Measurements from ENCODE around the gene RCN1.
A peak's percentile ranks its signal among the peaks of the same experiment; 100 is the strongest.
"Not testable (repeated sequence)": the region's sequence is repeated elsewhere in the genome, so short reads cannot be mapped to it uniquely, and the experiment has no call there.

RCN1 gene

DNA sequence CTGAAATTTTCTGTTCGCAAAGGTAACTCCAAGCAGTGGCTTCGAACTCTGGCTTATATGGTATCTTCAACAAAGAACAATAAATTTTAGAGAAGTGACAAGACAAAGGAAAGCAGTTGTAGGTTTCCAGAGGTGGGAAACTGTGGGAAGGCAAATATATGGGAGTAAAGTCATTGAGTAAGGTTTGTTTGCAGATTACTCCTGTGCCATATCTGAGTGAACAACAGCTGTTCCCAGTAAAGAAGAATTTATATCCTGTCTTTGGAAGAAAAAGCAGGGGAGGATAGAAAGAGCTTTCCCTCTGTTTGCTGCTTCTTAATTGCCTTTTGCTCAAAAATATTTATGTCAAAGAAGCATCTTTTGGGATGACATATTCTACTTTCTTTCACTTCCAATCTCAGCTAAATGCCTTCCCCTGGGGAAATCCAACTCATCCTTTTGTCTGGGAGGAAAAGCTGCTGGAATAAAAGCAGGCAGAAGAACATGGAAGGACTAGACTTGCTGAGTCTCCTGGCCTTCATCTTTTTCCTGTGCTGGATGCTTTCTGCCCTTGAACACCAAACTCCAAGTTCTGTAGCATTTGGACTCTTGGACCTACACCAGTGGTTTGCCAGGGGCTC is 10.4 kb upstream of the RCN1 start:
- no peak for DNase-seq

DNA sequence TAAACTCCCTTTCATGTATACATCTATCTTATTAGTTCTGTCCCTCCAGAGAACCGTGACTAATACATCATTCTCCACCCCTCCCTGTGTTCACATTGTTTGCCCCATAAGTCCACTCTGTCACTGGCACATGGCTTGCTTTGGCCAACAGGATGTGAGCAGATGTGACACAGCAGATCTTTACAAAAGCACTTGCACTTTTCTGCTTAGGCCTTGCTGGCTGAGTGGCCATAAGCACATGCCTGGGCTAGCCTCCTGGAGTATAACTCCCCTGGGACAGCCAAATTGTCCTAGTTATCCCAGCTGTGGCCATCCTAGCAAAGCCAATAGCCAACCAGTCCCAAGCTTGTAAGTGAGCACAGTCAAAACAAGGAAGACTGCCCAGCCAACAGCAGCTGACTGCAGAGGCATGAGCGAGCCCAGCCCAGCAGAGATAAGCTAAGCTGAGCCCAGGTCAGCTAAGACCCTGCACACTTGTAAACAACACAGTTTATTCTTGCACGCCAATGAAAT is 9.7 kb upstream of the RCN1 start:
- peak; percentile 52 for DNase-seq

DNA sequence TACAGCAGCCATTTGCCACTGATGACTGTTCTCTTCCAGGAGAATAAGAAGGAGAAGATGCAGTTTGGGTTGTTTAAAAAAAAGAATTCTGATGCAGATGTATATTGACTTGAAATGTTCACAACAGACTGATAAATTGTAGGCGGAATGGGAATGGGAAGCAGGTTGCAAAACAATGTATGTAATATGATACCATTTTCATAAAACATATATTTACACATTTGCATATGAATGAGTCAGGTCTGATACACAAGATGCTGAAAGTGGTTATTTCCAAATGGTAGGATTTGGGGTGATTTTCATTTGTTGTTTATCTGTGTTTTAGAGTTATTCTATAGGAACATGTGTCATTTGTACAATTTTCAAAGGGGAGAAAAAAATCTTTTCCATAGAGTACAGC is 9.0 kb upstream of the RCN1 start:
- DNase-seq, result no peak

DNA sequence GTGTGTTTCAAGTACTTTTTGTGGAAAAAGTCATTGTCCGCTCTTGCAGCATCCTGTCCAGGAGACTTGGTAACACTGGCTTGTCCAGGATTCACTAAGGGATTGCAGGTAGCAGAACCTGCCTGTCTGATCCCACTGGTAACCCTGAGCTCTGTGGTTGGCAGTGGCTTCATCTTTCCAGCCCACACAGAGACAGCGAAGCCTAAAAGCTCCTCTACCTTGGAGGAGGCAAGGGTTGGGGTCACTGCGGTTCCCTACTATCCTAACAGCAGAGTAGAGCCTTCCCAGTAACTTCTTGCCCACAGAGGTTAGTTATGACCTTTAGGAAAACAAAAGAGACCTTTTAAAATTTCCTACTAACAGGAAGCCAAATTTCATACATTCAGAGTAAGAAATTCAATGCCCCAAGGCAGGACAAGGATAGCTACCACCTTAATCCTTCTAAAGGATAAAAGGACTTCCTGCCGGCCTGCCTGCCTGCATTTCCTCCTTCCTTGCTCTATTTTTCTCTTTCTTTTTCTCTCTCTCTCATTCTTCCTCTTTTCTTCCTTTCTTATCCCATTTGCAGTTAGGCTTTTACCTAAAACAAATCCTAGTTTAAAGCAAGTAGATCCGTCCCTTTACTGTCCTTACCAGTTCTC is 8.4 kb upstream of the RCN1 start:
- no peak for DNase-seq

DNA sequence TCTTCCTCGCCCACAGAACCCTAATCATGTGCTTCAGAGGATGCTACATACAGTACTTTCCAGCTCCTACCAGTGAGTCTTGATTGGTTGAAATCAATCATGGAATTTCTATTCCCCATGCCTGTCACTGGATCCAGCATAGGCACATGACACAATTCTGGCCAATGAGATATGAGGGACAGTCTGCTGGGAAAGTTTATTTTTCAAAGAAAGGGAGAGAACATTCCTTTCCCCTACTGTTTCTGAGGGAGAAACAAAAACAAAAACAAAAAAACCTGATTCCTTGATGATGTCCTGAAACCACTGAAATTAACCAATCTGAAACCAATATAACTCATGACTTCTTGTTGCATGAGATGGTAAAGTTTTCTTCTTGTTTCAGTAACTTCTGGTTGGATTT is 3.3 kb upstream of the RCN1 start:
- no peak for DNase-seq

DNA sequence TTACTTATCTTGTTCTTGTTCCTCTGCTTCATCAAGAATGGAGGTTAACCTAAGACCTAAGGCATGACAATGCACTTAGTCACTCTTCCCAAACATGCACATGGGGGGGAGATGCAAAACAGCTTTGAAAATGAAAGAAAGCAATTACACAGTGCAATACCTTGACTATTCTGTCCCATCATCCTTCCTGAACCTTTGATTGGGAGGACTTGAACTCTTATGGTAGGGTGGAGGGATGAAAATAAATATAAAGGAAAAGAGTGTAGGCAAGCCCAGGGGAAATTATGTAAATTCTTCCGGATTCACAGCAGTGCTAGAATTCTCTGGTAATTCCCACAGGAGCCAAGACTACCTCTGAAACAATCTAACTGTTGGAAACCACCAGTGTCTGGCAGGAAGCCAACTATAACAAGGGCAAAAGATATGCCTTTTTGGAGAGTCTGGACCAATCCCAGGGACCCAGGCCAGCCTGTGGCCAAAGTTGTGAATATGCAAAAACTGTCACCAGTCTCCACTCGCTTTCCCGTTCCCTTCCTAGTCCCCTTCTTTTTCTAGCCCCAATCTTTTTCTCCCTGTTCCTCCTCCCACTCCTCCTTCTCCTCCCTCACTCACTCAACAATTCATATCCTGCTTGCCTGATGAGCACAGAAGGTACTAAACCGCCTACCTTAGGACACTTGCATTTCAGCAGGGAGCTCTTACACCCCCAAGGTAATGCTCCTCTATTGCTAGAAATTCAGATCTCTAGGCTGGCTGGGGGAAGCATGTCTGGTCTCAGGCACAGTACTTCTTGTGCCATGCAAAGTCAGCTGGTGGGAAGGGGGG is 2.5 kb upstream of the RCN1 start:
- peak; percentile 74 for DNase-seq

DNA sequence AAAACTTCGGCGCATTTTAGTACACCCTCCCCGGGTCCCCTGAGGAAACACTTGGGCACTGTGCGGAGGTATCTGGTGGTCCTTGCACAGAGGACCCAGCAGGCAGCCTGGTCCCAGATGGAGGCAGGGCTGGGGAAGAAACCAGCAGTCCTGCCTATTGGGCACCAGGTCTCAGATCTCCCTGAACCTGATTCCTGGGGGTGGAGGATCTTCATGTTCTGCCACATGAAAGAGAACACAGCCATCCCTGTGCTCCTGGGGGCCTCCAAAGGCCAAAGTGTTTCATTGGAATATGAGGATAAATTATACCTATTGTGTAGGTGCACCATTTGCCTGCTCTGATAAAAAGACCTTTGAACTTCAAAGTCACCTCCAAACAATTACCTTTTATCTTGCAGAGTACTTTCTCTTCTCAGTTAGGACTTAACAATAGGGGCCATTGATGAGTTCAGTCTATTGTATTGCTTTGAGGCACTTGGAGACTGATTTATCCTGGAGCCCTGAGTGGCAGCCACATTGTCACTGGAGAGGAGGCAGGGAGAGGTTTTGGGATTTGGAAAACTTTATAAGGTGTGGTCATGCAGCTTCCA is 1.8 kb downstream of the RCN1 start:
- DNase-seq, result no peak

DNA sequence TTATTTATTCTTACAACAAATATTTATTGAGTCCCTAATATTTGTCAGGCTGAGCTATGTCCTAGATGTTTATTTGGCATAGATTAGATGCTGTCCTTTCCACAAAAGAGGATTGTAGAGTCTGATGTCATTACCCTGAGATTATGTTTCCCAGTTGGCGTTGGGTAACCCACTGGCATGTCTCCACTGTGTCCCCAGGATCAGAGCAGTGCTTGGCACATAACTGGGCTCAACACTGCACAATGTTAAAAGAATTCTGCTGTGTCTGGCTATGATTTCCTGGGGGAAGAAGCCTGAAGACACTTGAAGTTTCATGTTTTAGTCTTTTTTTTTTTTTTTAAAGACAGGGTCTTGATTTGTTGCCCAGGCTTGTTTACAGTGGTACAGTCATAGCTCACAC is 4.0 kb downstream of the RCN1 start:
- DNase-seq, result no peak

DNA sequence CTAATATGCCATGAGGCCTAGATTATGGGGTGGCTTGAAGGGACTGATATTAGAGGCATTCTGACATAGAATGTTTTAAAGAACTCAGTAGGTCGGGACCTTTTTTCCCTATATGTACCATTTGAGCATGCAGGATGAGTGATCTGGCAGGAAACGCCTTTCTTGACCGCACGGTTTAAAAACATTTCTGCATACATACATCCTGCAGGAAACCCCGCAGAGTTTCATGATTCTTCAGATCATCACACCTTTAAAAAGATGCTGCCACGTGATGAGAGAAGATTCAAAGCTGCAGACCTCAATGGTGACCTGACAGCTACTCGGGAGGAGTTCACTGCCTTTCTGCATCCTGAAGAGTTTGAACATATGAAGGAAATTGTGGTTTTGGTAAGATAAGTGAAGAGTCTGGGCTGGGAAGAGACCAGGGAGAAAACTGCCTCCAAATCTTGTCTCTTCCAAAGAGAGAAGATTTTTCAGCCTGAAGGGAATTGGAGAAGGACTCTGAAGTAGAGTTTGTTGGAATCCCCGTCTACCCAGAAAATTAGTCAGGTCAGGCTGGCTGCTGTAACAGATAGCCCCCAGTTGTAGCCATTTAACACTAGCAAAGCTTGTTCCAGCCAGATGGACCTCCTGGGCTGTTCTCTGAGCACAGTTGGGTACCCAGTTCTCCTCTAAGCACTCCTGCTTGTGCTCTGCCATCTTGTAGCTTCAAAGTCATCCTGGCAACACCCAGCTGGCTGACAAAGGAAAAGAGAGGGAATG is 7.4 kb downstream of the RCN1 start:
- DNase-seq, result no peak

DNA sequence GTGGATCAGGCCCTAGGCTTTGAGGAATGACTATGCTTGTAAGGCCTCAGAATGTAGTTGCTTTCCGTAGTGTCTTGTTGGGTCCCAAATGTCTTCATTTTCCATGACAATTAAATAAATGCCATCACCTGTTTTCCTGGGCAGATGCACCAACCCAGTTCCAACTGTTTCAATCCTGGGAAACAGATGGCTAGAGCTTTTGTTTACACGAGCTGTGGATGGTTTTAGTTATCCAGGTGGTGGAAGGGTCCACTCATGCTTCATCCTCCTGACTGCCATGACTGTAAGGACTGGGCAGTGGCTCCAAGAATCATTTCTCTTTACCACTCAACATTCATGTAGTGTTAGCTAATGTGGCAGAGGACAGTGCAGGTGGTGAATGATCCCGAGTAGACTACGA is 8.6 kb downstream of the RCN1 start:
- no peak for DNase-seq

DNA sequence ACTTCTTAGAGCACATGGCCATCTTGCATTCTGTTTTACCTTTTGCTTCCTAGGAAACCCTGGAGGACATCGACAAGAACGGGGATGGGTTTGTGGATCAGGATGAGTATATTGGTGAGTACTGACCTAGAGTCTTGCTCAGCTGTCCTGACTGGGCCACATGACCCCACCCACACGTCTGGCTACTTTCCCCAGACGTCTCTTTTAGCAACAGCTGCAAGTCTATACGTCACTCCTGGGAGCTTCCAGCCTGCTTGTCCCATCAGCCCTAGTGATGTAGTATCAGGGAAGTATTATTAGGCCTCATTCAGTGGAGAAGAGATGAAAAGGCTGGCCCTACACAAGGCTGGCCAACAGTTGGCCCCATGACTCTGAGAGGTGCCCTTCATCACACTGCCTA is 9.6 kb downstream of the RCN1 start:
- DNase-seq, result no peak

DNA sequence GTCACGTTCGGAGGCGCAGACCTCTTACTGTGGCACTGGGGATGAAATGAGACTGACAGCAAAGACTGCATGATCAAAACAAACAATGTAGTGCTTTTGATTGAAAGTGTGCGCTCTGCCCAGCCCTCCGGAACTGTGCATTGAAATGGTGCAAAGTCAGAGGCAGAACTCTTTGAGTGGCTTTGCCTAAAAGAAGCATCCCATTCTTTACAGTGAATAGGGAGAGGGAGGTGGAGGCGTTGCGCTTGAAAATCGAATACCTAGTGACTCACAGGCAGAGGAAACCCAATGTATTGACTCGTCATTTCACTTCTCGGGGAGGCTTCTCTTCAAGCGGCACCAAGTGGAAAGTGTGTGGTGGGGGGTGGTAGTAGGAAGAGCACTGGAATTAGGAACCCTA is 10.9 kb downstream of the RCN1 start:
- no peak for DNase-seq

DNA sequence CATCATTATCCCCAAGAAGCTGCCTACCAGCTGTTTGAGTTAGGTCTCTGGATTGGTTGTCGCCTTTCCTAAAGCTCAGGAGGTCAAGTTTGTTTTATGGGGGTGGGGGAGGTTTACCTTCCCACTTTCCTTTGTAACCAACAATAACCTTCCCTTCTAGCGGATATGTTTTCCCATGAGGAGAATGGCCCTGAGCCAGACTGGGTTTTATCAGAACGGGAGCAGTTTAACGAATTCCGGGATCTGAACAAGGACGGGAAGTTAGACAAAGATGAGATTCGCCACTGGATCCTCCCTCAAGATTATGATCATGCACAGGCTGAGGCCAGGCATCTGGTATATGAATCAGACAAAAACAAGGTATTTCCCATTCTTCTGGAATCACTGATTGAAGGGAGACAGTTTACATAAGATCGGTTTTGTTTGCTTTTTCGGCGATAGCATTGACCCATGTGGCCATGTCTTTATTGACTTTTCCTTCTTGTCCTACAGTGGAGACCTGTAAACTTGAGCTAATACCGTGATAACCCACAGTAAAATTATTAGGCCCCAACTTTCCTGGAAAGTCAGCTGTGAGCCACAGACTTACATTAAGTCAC is 12.3 kb downstream of the RCN1 start:
- DNase-seq, result not testable (repeated sequence)

DNA sequence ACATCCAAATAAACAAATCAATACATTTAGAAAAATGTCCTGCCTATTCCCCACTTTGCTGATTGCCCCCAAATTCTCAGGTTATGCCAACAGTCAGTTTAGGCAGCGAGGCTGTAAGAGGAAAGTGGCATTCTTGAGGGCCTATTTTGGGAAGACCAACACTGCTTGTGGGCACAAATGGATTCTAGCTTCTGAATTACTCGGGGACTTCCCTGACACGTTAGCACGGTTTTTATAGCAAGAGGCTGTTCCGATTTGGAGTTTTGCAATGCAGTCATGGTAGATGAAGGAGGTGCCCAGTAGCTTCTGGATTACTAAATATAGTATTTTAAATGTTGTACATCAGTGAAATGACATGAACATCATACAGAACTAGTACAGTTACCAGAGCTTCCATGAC is 13.1 kb downstream of the RCN1 start:
- no peak for DNase-seq

DNA sequence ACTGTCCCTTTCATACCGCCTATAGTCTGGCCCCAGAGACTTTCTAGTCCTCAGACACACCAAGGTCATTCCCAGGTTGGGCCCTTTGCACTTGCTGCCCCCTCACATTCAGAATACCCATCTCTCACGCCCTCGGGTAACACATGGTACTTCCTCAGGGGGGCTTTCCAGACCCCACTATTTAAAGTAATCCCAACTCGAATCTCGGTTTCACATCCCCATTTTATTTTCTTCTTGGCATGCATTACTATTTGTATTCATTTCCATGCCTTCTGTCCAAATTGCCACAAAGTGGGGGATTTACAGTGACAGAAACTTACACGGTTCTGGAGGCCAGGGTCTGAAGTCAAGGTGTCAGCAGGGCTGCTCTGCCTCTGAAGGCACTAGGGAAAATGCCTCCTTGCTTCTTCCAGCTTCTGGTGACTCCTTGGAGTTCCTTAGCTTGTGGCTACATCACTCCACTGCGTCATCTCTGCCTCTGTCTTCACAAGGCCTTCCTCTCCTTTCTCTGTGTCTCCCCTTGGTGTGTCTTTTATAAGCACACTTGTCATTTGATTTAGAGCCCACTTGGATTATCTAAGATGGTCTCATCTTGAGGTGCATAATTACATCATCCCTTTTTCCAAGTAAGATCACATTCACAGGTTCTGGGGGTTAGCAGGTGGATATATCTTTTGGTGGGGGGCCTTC is 15.1 kb downstream of the RCN1 start:
- DNase-seq, result no peak

DNA sequence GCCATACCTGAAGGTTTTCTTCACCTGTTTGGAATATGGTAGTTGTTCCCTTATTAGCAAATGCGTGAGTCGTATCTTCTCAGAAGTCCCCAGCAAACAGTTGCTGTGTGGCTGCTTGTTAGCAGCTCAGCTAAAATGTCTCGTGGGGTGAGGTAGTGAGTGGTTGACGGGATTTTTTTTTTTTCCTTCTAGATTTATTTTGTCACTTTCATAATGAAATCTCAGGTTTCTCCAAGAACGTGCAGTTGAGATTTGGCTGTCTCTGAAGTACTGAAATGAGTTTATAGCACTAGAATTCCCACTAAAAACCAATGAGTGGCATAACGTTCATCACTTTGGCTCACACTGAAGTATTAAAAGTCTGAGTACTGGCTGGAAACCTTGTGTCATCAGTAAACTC is 16.8 kb downstream of the RCN1 start:
- no peak for DNase-seq

DNA sequence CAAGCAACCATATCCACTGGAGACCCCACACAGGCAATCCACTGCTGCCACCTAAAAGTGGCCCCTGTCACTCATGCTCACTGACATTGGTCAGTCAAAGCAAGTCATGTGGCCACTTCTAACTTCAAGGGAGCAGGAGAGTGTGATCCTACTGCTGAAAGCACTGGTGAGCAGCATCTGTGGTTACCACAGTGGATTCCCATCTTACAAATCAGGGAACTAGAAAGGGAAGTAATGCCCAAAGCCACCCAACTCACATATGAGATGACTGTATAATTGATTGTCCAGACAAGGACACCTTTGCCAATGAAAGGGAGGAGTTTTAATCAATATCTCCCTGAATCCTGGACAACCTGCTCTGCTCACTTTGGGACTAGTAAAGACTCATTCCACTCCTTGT is 17.7 kb downstream of the RCN1 start:
- no peak for DNase-seq

DNA sequence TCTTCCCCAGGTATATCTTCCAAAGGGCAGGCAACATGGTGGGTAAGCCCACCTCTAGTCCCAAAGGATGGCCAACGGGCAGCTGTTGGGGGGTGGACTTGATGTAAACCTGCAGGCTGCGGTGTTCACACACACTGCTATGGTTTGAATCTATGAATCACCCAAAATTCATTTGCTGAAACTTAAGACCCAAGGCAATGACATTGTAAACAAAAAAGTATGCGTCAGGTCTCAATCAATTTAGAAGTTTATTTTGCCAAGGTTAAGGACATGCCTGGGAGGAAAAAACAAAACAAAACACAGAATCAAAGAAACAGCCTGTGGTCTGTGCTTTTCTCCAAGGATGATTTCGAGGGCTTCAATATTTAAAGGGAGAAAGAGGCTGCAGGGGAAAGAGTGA is 18.3 kb downstream of the RCN1 start:
- DNase-seq, result no peak

DNA sequence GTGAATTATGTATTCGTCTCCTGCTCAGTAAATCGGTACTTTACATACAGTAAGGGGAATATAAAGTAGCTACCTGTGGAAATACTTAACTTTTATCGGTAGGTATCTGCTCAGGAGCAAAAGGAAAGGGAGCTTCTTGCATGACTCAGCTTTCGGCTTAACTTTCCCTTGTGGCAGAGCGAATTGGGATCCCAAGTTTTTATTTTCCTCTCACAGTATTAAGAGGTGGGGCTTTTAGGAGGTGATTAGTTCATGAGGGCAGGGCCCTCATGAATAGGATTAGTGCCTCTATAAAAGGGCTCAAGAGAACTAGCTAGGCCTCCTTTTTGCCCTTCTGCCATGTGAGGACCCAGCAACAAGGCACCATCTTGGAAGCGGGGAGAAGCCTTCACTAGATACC is 18.7 kb downstream of the RCN1 start:
- no peak for DNase-seq

DNA sequence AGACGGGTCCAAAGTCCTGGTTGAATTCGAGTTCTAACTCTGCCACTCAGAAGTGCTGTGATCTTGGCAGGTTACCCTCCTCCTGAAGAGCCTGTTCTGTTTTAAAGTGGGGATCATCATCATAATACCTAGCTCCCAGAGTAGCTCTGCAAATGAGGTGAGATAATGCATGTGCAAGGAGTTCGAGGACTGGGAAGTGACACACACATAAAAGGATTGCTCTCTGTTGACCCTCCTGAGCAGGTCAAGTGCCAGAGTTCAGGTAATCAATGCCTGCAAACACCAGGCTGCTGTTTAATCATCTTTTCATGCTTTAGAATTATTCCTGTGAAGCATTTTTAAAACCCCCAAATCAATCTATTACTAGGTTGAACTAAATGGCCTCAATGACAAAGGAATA is 19.9 kb downstream of the RCN1 start:
- no peak for DNase-seq

DNA sequence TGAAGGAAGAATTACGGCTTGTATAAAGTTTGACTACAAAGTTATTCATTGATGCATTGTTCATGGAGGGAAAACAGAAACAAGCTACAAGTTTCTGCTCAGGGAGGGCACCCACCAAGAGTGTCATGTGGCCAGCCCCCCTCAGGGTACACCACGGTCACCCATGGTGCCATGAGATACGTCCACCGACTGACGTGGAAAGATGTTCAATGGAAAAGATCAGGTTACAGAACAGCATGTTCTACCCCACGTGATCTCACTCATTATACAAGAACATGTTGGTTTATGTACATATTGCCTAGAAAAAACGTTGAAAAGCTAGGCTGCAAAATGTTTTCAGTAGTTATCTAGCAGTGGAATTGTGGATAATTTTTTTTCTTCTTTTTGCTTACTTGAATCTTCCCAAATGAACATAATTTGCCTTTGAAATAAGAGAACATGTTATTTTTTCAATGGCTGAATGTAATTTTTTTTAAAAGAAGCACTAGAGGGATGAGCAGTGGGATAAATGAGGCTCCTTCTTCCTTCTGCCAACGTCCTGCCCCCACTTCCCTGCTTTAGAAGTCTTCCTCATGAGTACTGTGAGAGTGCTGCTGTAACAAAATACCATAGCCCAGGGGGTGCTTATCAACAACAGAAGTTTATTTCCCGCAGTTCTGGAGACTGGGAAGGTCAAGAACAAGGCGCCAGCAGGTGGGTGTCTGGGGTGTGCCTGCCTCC is 22.5 kb downstream of the RCN1 start:
- no peak for DNase-seq

DNA sequence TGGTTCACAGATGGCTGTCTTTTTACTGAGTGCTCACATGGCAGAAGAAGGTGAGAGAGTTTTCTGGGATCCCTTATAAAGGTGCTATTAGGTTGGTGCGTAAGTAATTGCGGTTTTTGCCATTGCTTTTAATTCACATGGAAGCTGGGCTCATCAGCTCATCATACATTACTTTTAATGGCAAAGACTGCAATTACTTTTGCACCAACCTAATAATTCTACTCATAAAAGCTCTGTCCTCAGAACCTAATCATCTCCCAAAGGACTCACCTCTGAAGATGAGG is 23.0 kb downstream of the RCN1 start:
- no peak for DNase-seq
